HEK293 (cell line): ENCODE measurements around the gene MMP15.

Experiments
- CTCF ChIA-PET: fragments of 350-600 bp; formaldehyde crosslinking; extraction: SDS; loops from one replicate; lab custom pipeline; 2021; ENCODE audit warnings: antibody characterized with exemption; lab: Yijun Ruan, JAX
- POLR2A ChIA-PET: fragments of 300-600 bp; formaldehyde crosslinking; extraction: SDS; loops from one replicate; lab custom pipeline; 2020; ENCODE audit warnings: antibody characterized with exemption, inconsistent platforms; lab: Yijun Ruan, JAX
- H3K27ac ChIP-seq: fragments of 200-500 bp; sonication (Bioruptor generic); 2 replicates; pipeline ENCODE4 v1.5.1; 2014; ENCODE audit warnings: low read depth, low read length, control low read depth, inconsistent platforms; ENCODE audit errors: extremely low read depth
- H3K36me3 ChIP-seq, 2 experiments: fragments of 200-500 bp in 1 of 2; sonication (Bioruptor generic) in 1 of 2; 1 replicate in 1 of 2; 2 replicates in 1 of 2; pipeline ENCODE4 v1.5.1; 2014 to 2017; ENCODE audit warnings: inconsistent platforms in 2 of 2, low read length in 2 of 2; ENCODE audit not compliant: control insufficient read depth in 2 of 2, insufficient read depth in 1 of 2
- H3K4me1 ChIP-seq: fragments of 200-500 bp; sonication (Bioruptor generic); 2 replicates; pipeline ENCODE4 v1.5.1; 2014; ENCODE audit warnings: mild to moderate bottlenecking, low read length, inconsistent platforms; ENCODE audit not compliant: control insufficient read depth, insufficient read depth
- H3K4me3 ChIP-seq: 2 replicates; pipeline ENCODE4 v1.5.1; 2011; ENCODE audit warnings: low read depth, mild to moderate bottlenecking, control low read depth, low read length, moderate library complexity
- H3K9me3 ChIP-seq: fragments of 200-500 bp; sonication (Bioruptor generic); 2 replicates; pipeline ENCODE4 v1.5.1; 2014; ENCODE audit warnings: low read depth, low read length, inconsistent platforms; ENCODE audit not compliant: control insufficient read depth, insufficient read depth
- BCL11A ChIP-seq: fragments of 450-650 bp; formaldehyde crosslinking; IDR thresholded peaks from 2 replicates; pipeline ENCODE4 v1.5.1; 2016; ENCODE audit warnings: low read depth, missing biosample characterization, missing genetic modification characterization
- GLIS1 ChIP-seq: fragments of 450-650 bp; formaldehyde crosslinking; IDR thresholded peaks from 2 replicates; pipeline ENCODE4 v1.5.1; 2016; ENCODE audit warnings: missing biosample characterization, missing genetic modification characterization
- INSM2 ChIP-seq: fragments of 450-650 bp; formaldehyde crosslinking; IDR thresholded peaks from 2 replicates; pipeline ENCODE4 v1.5.1; 2016; ENCODE audit warnings: missing biosample characterization, missing genetic modification characterization
- PRDM4 ChIP-seq: fragments of 450-650 bp; formaldehyde crosslinking; IDR thresholded peaks from 2 replicates; pipeline ENCODE4 v1.5.1; 2017; ENCODE audit warnings: missing biosample characterization, missing genetic modification characterization
- YY1 ChIP-seq: fragments of 450-650 bp; formaldehyde crosslinking; IDR thresholded peaks from 2 replicates; pipeline ENCODE4 v1.5.1; 2018; ENCODE audit warnings: missing biosample characterization, missing genetic modification characterization
- ZBTB44 ChIP-seq: fragments of 450-650 bp; IDR thresholded peaks from 2 replicates; pipeline ENCODE4 v1.5.1; 2018; ENCODE audit warnings: missing biosample characterization, mild to moderate bottlenecking, missing genetic modification characterization
- ZBTB49 ChIP-seq: fragments of 450-650 bp; formaldehyde crosslinking; IDR thresholded peaks from 2 replicates; pipeline ENCODE4 v1.5.1; 2016; ENCODE audit warnings: missing biosample characterization, missing genetic modification characterization, low read depth
- ZNF174 ChIP-seq: fragments of 450-650 bp; formaldehyde crosslinking; IDR thresholded peaks from 2 replicates; pipeline ENCODE4 v1.5.0; 2017; ENCODE audit warnings: missing biosample characterization, mild to moderate bottlenecking, missing genetic modification characterization
- ZNF18 ChIP-seq: fragments of 450-650 bp; formaldehyde crosslinking; IDR thresholded peaks from 2 replicates; pipeline ENCODE4 v1.5.1; 2016; ENCODE audit warnings: missing biosample characterization, missing genetic modification characterization
- ZNF324 ChIP-seq: fragments of 450-650 bp; formaldehyde crosslinking; IDR thresholded peaks from 2 replicates; pipeline ENCODE4 v1.5.1; 2016; ENCODE audit warnings: missing biosample characterization, missing genetic modification characterization
- ZNF404 ChIP-seq: fragments of 450-650 bp; formaldehyde crosslinking; IDR thresholded peaks from 2 replicates; pipeline ENCODE4 v1.5.1; 2017; ENCODE audit warnings: missing biosample characterization, missing genetic modification characterization
- ZNF426 ChIP-seq: fragments of 450-650 bp; formaldehyde crosslinking; IDR thresholded peaks from 2 replicates; pipeline ENCODE4 v1.5.1; 2017; ENCODE audit warnings: missing biosample characterization, missing genetic modification characterization, mild to moderate bottlenecking, inconsistent platforms, moderate library complexity
- ZNF449 ChIP-seq: fragments of 450-650 bp; formaldehyde crosslinking; IDR thresholded peaks from 2 replicates; pipeline ENCODE4 v1.5.1; 2017; ENCODE audit warnings: missing biosample characterization, mild to moderate bottlenecking, missing genetic modification characterization, moderate library complexity
- ZNF529 ChIP-seq: fragments of 450-650 bp; formaldehyde crosslinking; IDR thresholded peaks from 2 replicates; pipeline ENCODE4 v1.5.1; 2017; ENCODE audit warnings: missing genetic modification characterization, missing biosample characterization; ENCODE audit not compliant: insufficient replicate concordance
- ZNF530 ChIP-seq: fragments of 450-650 bp; formaldehyde crosslinking; IDR thresholded peaks from 2 replicates; pipeline ENCODE4 v1.5.1; 2016; ENCODE audit warnings: low read depth, missing biosample characterization, missing genetic modification characterization
- ZNF548 ChIP-seq: fragments of 450-650 bp; formaldehyde crosslinking; IDR thresholded peaks from 2 replicates; pipeline ENCODE4 v1.5.1; 2016; ENCODE audit warnings: missing biosample characterization, missing genetic modification characterization
- ZNF623 ChIP-seq: fragments of 450-650 bp; formaldehyde crosslinking; IDR thresholded peaks from 2 replicates; pipeline ENCODE4 v1.5.1; 2016; ENCODE audit warnings: missing biosample characterization, missing genetic modification characterization
- ZNF629 ChIP-seq: fragments of 450-650 bp; formaldehyde crosslinking; IDR thresholded peaks from 2 replicates; pipeline ENCODE4 v1.5.1; 2017; ENCODE audit warnings: missing biosample characterization, missing genetic modification characterization
- ZSCAN5A ChIP-seq: fragments of 450-650 bp; formaldehyde crosslinking; IDR thresholded peaks from 2 replicates; pipeline ENCODE4 v1.5.1; 2016; ENCODE audit warnings: missing biosample characterization, missing genetic modification characterization

MMP15 gene

GRCh38 chr16:58094791-58095574 is 69.4 kb downstream of the MMP15 start:
- ChIA-PET POLR2A (interaction anchor here (1.0 kb wide), 1 partner anchor 34 kb away, joined by 3 read pairs; the partner anchor contains the start of gene CFAP20), CTCF (interaction anchor here (0.6 to 4.5 kb wide), 6 partner anchors 10 to 327 kb away, joined by 3 to 35 read pairs (median 5); no protein-coding TSS in a partner anchor)
- Histone ChIP-seq H3K36me3 (no peaks in the 10 kb centered on the region), H3K27ac (no peak overlapping the region), H3K9me3 (no peaks in the 10 kb centered on the region), H3K4me3 (no peak overlapping the region), H3K4me1 (no peaks in the 10 kb centered on the region)
- TF ChIP-seq YY1 (tag by site-specific recombination): no peak
- TF ChIP-seq ZBTB49: no peak
- TF ChIP-seq ZNF530 (tag by site-specific recombination): no peak
- TF ChIP-seq BCL11A (tag by site-specific recombination): no peak
- no peak for TF ChIP-seq INSM2
- no peak for TF ChIP-seq ZNF404 (tag by site-specific recombination)
- no peak for TF ChIP-seq ZNF18 (tag by site-specific recombination)
- no peak for TF ChIP-seq ZNF529 (tag by site-specific recombination)
- no peak for TF ChIP-seq ZNF449 (tag by site-specific recombination)
- no peak for TF ChIP-seq ZNF629 (tag by site-specific recombination)
- no peak for TF ChIP-seq ZBTB44 (tag by site-specific recombination)
- no peak for TF ChIP-seq ZSCAN5A (tag by site-specific recombination)
- TF ChIP-seq ZNF324 (tag by site-specific recombination): no peak
- TF ChIP-seq GLIS1 (tag by site-specific recombination): no peak
- TF ChIP-seq ZNF548 (tag by site-specific recombination): no peak
- TF ChIP-seq ZNF623 (tag by site-specific recombination): no peak
- no peak for TF ChIP-seq ZNF426
- TF ChIP-seq ZNF174 (tag by site-specific recombination): no peak
- TF ChIP-seq PRDM4 (tag by site-specific recombination): no peak
